PFSK-1 (cell line): ENCODE data around the gene S100A6.

ENCODE experiments used
- POLR2AphosphoS5 ChIP-seq: IDR thresholded peaks from 2 replicates; pipeline ENCODE4 v1.6.1; 2012; ENCODE audit warnings: low read depth, mild to moderate bottlenecking, control low read depth, low read length, moderate library complexity
- REST ChIP-seq, 2 experiments: IDR thresholded peaks; 2 replicates each; pipeline versions ENCODE4 v1.6.1 to v1.8.0; 2011 to 2012; ENCODE audit warnings: low read depth in 2 of 2, low read length in 2 of 2, control low read depth in 1 of 2, inconsistent platforms in 1 of 2, mild to moderate bottlenecking in 1 of 2, moderate library complexity in 1 of 2; ENCODE audit not compliant: insufficient read depth in 1 of 2
- TAF1 ChIP-seq: IDR thresholded peaks from 2 replicates; pipeline ENCODE4 v1.6.1; 2012; ENCODE audit warnings: low read length, control low read depth, borderline replicate concordance; ENCODE audit not compliant: insufficient read depth

- no peak for TF ChIP-seq POLR2AphosphoS5
- no peak for TF ChIP-seq TAF1
- TF ChIP-seq REST (IDR thresholded peaks at IDR 0.05; ENCODE audit: insufficient read depth in 1 of 2, low read depth in 2 of 2, low read length in 2 of 2), result no peak
Observed at GRCh38 chr1:153550398-153550758, 14.6 kb upstream of the S100A6 start.
